GM12891 (cell line): Measurements from ENCODE around the gene APBA2.

ENCODE experiments used
- DNase-seq: peaks from one replicate; pipeline ENCODE4 v3.0.0; 2011; ENCODE audit warnings: low spot score; ENCODE audit not compliant: insufficient read length
- FAIRE-seq: peaks from 2 replicates; lab custom pipeline; 2011; peaks lifted over from hg19 to GRCh38; lab: Jason Lieb, UNC
- PAX5 ChIP-seq: IDR thresholded peaks from 2 replicates; pipeline ENCODE4 v1.6.1; 2011; ENCODE audit warnings: low read length, moderate library complexity, mild to moderate bottlenecking; ENCODE audit not compliant: insufficient read depth, severe bottlenecking
- POLR2A ChIP-seq: IDR thresholded peaks from 2 replicates; pipeline ENCODE4 v1.6.1; 2011; ENCODE audit warnings: low read depth, low read length, control low read depth
- POLR2AphosphoS5 ChIP-seq: IDR thresholded peaks from 2 replicates; pipeline ENCODE4 v1.6.1; 2011; ENCODE audit warnings: low read depth, low read length, control low read depth
- POU2F2 ChIP-seq: IDR thresholded peaks from 2 replicates; pipeline ENCODE4 v1.6.1; 2011; ENCODE audit warnings: low read depth, mild to moderate bottlenecking, control low read depth, low read length, moderate library complexity
- SPI1 ChIP-seq: IDR thresholded peaks from 2 replicates; pipeline ENCODE4 v1.6.1; 2011; ENCODE audit warnings: low read depth, low read length, control low read depth
- TAF1 ChIP-seq: IDR thresholded peaks from 2 replicates; pipeline ENCODE4 v1.6.1; 2011; ENCODE audit warnings: low read depth, low read length, control low read depth

The APBA2 gene

GRCh38 chr15:28915041-28915810, 29.5 kb downstream of the APBA2 start:
- no peak for DNase-seq
- no peak for FAIRE-seq
- TF ChIP-seq POLR2AphosphoS5 (no peak), PAX5 (no peak), SPI1 (no peak), TAF1 (no peak), POU2F2 (no peak), POLR2A (no peak)

DNA sequence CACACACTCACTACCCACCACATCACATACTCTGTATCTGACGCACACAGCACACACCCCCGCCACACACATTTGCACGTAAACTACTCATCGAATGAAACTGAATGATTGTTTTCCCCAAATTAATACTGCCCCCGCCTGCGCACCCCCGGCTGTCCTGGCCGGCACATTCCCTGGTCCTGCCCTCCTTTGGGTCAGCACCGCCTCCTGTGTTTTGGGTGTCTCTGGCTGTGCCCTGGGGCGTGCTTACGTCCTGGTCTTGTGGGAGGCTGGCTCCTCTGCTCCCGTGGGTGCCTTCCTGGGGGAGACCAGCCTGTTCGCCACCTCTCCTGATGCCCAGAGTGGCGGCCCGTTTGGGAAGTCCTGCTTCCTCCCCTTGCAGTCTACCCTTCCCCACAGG, 30.2 kb downstream of the APBA2 start:
- TF ChIP-seq POLR2AphosphoS5 = no peak
- no peak for TF ChIP-seq PAX5
- TF ChIP-seq SPI1 = no peak
- TF ChIP-seq POU2F2 = no peak
- TF ChIP-seq POLR2A = no peak
- TF ChIP-seq TAF1 = no peak
- FAIRE-seq = no peak

GRCh38 chr15:28917791-28918140, 32.0 kb downstream of the APBA2 start:
- no peak for DNase-seq
- no peak for TF ChIP-seq POLR2AphosphoS5
- TF ChIP-seq TAF1 = no peak
- TF ChIP-seq POLR2A = no peak
- TF ChIP-seq SPI1 = no peak
- no peak for TF ChIP-seq POU2F2
- TF ChIP-seq PAX5 = no peak
- FAIRE-seq = no peak

More for the DNA sequence above, 30.2 kb downstream of the APBA2 start:
- DNase-seq = no peak

GRCh38 chr15:28918141-28918983, 32.6 kb downstream of the APBA2 start:
- TF ChIP-seq TAF1 (no peak), POLR2AphosphoS5 (no peak), SPI1 (no peak), PAX5 (no peak), POLR2A (no peak), POU2F2 (no peak)
- no peak for FAIRE-seq

GRCh38 chr15:28919201-28919635, 33.4 kb downstream of the APBA2 start:
- TF ChIP-seq SPI1 = no peak
- no peak for FAIRE-seq
- no peak for DNase-seq

More at GRCh38 chr15:28918141-28918983, 32.6 kb downstream of the APBA2 start:
- no peak for DNase-seq

- TF ChIP-seq PAX5 (no peak), SPI1 (no peak), POU2F2 (no peak), POLR2AphosphoS5 (no peak), POLR2A (no peak), TAF1 (no peak)
- DNase-seq (no peak), FAIRE-seq (no peak)
Measured at GRCh38 chr15:28919679-28920655, 34.2 kb downstream of the APBA2 start.

DNA sequence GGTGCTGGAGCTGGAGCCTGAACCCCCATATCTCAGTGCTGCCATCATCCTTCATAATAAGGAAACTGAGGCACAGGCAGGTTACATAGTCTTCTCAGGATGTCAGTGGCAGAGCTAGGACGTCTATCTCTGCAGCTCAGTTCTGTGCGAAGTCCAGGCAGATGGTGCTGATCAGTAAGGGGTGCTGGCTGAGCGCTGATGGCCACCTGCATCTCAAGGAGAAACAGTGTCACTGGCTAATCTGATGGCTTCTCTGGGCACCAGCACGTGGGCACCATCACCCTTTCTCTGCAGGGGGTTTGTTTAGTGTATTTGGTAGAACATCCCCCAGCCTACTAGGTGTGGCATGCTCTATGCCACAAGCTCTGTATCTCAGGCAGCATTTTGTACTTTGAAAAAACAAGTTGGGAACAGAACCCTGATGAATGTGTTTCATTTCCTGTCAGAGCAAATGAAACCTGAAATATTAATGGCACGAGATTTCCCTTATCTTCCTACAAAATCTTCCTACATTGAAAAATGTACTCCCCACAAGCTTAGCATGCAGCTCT, 35.1 kb downstream of the APBA2 start:
- DNase-seq (no peak), FAIRE-seq (no peak)
- TF ChIP-seq TAF1 (no peak), POLR2A (no peak), POU2F2 (no peak), SPI1 (no peak)

- FAIRE-seq (no peak), DNase-seq (no peak)
- TF ChIP-seq TAF1 (no peak), PAX5 (no peak), POLR2AphosphoS5 (no peak), POLR2A (no peak), POU2F2 (no peak), SPI1 (no peak)
Measured at GRCh38 chr15:28921336-28921735, 35.6 kb downstream of the APBA2 start.

GRCh38 chr15:28921919-28922706, 36.3 kb downstream of the APBA2 start:
- FAIRE-seq = no peak
- no peak for TF ChIP-seq SPI1
- no peak for TF ChIP-seq POLR2A
- TF ChIP-seq TAF1 = no peak
- no peak for TF ChIP-seq POU2F2
- no peak for TF ChIP-seq PAX5
- no peak for TF ChIP-seq POLR2AphosphoS5
- DNase-seq = no peak
